Measurements from ENCODE around the gene TMEM52. TPM values are rescaled to one million over a fixed set of nuclear protein-coding genes. Genes with fewer than 3 reads are reported as not detected.

Gene TMEM52
- total RNA-seq, 1 donor from 2014 or later: 0.92 TPM

DNA sequence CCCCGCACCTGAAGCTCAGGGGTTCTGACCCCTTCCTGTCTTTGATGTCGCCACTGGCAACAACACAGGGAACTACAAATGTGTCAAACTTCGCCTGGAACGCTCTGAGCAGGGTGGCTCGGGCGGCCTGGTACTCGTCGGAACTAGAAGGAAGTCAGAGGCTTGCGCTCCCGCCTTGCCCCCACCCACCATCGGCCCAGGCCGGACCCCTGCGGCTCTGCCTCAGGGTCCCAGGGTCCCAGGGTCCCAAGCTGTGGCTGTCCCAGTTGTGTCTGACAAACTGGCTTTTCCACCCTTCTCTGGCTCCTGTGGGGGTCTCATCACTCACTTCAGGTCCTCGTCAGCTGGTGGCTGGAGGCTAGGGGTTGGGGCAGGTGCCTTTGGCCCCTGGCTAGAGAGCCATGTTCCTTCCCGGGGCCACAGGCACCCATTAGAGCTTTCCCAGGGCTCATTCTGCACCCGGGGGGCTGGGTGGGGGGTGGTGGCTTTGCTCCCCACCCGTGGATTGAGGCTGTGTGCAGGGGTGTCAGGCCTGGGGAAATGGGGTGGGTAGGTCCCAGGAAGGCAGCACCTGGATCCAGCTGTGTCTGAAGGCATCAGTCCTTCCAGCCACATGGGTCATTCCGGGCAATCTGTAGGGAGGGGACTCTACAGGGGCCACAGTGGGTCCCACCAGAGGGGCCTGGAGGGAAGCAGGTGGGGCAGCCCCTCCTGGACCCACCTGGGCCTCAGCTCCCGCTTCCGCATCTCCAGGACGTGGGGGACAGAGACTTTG lies 8.0 kb upstream of the TMEM52 start:
- Histone ChIP-seq H3K36me3 (ENCODE audit: control insufficient read depth, insufficient read depth, low read length) (no peaks in the 10 kb centered on the region), H3K27me3 (ENCODE audit: control insufficient read depth, insufficient read depth, low read length) (peaks cover 9% of the 10 kb centered on the region), H3K4me3 (ENCODE audit: low read depth, low read length) (no peak overlapping the region)
- TF ChIP-seq, protein P1, sequence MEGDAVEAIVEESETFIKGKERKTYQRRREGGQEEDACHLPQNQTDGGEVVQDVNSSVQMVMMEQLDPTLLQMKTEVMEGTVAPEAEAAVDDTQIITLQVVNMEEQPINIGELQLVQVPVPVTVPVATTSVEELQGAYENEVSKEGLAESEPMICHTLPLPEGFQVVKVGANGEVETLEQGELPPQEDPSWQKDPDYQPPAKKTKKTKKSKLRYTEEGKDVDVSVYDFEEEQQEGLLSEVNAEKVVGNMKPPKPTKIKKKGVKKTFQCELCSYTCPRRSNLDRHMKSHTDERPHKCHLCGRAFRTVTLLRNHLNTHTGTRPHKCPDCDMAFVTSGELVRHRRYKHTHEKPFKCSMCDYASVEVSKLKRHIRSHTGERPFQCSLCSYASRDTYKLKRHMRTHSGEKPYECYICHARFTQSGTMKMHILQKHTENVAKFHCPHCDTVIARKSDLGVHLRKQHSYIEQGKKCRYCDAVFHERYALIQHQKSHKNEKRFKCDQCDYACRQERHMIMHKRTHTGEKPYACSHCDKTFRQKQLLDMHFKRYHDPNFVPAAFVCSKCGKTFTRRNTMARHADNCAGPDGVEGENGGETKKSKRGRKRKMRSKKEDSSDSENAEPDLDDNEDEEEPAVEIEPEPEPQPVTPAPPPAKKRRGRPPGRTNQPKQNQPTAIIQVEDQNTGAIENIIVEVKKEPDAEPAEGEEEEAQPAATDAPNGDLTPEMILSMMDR (IDR thresholded peaks at IDR 0.05; ENCODE audit: insufficient read depth, low read length, poor library complexity, severe bottlenecking): no peak
- no peak for DNase-seq (ENCODE audit: low read depth)

DNA sequence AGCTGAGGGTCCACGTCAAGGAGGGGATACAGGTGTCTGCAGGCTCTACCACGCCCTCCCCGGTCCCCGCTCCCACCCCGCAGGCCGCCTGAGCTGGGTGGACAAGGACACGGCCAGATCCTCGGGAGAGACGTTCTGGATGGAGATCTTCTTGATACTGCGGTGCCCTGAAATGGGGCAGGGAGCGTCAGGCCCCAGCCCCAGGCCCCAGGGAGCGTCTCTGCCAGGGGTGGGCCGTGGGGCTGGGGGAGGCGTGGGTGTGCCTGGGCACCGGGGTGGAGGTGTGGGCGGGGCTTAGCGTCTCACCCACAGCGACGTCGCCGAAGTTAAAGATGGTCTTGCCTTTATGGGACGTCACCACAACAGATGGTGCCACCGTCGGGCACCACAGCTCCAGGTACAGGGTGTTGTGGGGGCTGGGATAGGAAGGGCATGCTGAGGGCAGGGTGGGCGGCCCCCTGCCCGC lies 7.3 kb upstream of the TMEM52 start:
- Histone ChIP-seq H3K36me3 (ENCODE audit: control insufficient read depth, insufficient read depth, low read length) (no peaks in the 10 kb centered on the region), H3K4me3 (ENCODE audit: low read depth, low read length) (no peak overlapping the region), H3K27me3 (ENCODE audit: control insufficient read depth, insufficient read depth, low read length) (peaks cover 9% of the 10 kb centered on the region)
- DNase-seq (ENCODE audit: low read depth): no peak
- TF ChIP-seq, protein P1 (IDR thresholded peaks at IDR 0.05; ENCODE audit: insufficient read depth, low read length, poor library complexity, severe bottlenecking): no peak

DNA sequence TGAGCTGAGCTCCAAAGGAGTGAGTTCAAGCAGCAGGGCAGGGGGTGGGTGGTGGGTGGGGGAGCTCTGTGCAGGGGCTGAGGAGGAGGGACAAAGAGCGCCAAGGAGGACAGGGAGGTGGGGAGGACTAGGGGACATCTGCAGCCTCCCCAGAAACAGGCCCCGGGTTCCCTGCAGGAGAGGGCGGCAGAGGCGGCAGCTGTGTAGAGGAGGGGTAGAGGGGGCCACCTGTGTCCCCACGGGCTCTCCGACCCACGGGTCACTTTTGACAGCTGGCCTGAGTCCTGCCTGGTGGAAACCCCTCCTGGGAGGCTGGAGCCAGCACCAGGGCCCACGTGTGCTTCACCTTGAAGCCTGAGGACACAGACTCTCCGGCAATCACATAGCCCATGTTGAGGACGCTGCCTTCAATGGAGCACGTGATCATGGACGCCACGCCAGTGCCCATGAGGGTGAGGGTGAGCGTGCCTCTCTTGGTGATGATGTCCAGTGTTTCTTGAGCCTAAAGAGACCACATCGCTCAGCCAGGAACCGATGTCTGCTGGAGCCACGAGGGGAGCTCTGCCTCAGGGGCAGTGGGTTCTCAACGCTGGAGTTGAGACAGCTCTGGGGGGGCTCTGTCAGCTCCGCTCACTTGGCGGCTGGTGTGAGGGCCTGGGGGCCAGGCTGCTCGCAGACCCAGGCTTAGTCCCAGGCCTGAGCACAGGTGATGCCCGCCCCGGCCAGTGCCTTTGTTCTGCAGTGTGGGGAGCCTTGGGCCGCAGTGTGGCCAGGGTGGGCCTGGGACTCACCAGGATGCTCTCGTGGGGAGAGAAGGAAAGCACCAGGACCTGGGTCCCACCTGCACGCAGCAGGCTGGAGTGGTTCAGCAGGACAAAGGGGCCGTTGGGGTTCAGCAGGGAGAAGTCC lies 6.6 kb upstream of the TMEM52 start:
- TF ChIP-seq, protein P1 (IDR thresholded peaks at IDR 0.05; ENCODE audit: insufficient read depth, low read length, poor library complexity, severe bottlenecking): no peak
- Histone ChIP-seq H3K36me3 (ENCODE audit: control insufficient read depth, insufficient read depth, low read length) (no peaks in the 10 kb centered on the region), H3K4me3 (ENCODE audit: low read depth, low read length) (no peak overlapping the region), H3K27me3 (ENCODE audit: control insufficient read depth, insufficient read depth, low read length) (peaks cover 9% of the 10 kb centered on the region)
- no peak for DNase-seq (ENCODE audit: low read depth)

DNA sequence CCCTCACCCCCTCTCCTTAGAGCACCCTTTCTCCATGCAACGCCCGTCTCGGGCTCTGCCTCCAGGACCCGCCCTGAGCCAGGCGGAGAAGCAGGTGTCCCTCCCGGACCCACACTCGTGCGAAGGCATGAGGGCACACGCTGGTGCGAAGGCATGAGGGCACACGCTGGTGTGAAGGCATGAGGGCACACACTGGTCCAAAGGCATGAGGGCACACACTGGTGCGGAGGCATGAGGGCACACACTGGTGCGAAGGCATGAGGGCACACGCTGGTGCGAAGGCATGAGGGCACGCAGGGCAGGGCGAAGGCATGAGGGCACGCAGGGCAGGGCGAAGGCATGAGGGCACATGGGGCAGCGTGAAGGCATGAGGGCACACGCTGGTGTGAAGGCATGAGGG lies 5.8 kb upstream of the TMEM52 start:
- no peak for DNase-seq (ENCODE audit: low read depth)
- Histone ChIP-seq H3K4me3 (ENCODE audit: low read depth, low read length) (no peak overlapping the region), H3K36me3 (ENCODE audit: control insufficient read depth, insufficient read depth, low read length) (no peaks in the 10 kb centered on the region), H3K27me3 (ENCODE audit: control insufficient read depth, insufficient read depth, low read length) (peaks cover 9% of the 10 kb centered on the region)
- TF ChIP-seq, protein P1 (IDR thresholded peaks at IDR 0.05; ENCODE audit: insufficient read depth, low read length, poor library complexity, severe bottlenecking): no peak

DNA sequence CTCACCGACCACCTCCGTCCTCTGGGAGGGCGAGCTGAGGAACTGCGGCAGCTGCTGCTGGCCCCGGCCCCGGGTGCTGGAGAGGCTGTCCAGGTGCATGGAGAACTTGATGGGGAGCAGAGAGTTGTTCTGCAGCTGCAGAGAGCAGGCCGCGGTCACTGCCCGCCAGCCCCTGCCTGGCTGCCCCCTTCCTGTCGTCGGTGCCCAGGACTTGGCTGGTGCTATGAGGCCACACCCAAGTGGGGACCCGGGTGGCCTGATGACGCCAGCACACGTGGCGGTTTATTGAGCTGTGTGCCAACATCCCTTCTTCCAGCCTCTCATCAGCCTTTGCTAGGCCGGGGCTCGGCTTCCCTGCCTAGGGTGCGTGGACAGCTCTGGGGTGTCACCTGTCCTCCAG lies 5.3 kb upstream of the TMEM52 start:
- no peak for DNase-seq (ENCODE audit: low read depth)
- TF ChIP-seq, protein P1 (IDR thresholded peaks at IDR 0.05; ENCODE audit: insufficient read depth, low read length, poor library complexity, severe bottlenecking): no peak
- no peak overlapping the region for H3K4me3 ChIP-seq (ENCODE audit: low read depth, low read length)
- peaks cover 9% of the 10 kb centered on the region for H3K27me3 ChIP-seq (ENCODE audit: control insufficient read depth, insufficient read depth, low read length)
- H3K36me3 ChIP-seq (ENCODE audit: control insufficient read depth, insufficient read depth, low read length): no peaks in the 10 kb centered on the region

All from kidney epithelial cell (primary cell).